Ovary (tissue), 3 donors: ENCODE measurements around the gene UAP1L1.

Source experiments
- CTCF ChIP-seq, 3 donors: fragments of 450-650 bp in 2 of 3; fragments of 200-600 bp in 1 of 3; IDR thresholded peaks; one replicate each; pipeline versions ENCODE4 v1.5.1 to v1.8.0; 2016 to 2022; ENCODE audit warnings: antibody characterized with exemption in 3 of 3, mild to moderate bottlenecking in 1 of 3
- POLR2A ChIP-seq: fragments of 450-650 bp; IDR thresholded peaks from one replicate; pipeline ENCODE4 v1.6.1; 2017; ENCODE audit warnings: antibody characterized with exemption, mild to moderate bottlenecking, moderate library complexity
- donor health status: DM: no; HTN: no; CAD: no.

DNA sequence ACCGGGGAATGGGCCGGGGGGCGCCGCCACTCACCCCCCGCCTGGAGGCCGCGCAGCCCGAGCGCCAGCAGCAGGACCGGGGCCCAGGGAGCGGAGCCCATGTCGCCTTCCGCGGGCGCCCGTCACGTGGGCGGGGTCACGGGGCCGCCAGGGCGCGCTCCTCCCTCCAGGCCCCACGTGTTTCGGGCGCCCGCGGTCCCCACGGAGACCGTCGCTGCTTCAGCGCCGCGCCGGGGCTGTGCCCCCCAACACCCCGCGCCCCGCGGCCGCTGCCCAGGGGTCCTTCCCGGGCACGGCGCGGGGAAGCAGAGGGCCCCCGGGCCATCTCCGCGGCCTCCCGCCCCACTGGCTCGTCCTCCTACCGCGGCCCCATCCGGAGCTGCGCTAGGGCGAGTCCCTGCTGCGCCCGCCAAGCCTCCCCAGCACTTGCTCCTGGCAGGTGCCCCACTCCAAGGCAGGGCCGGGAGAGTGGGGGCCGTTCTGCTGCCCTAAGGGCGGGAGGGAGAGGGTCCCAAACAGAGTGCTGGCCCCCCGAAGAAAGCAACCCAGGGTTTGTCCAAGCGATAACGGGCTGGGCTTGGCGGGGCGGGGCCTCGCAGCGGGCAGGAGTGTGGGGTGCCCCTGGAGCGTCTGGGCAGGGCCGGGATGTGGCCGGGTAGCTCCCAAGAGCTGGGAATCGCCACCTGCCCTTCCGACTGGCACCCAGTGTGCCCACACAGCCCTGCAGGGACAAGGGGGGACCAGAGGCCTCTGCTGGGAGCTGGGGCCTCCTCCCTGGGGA, 37.5 kb downstream of the UAP1L1 start, which contains the start of gene DPP7:
- no peak for TF ChIP-seq CTCF (IDR thresholded peaks at IDR 0.05)
- no peak for TF ChIP-seq POLR2A
